CD4-positive, alpha-beta T cell treated with Interleukin-4 for 1 hour (primary cell): ENCODE measurements around the gene CFL1.
A peak's percentile ranks its signal among the peaks of the same experiment; 100 is the strongest.
"Not testable (repeated sequence)": the region's sequence is repeated elsewhere in the genome, so short reads cannot be mapped to it uniquely, and the experiment has no call there.

Source experiments
- DNase-seq, 2 donors: peaks; one replicate each; pipeline ENCODE4 v3.0.0-alpha.2; 2020 to 2022

CFL1 gene

GRCh38 chr11:65856689-65857499 lies 1.1 kb downstream of the CFL1 start:
- peak; percentile 85 to 87 for DNase-seq

- DNase-seq, result no peak
Measured at GRCh38 chr11:65855927-65856363, 2.0 kb downstream of the CFL1 start.

GRCh38 chr11:65854852-65855837 lies 2.8 kb downstream of the CFL1 start:
- DNase-seq, result no peak

GRCh38 chr11:65854161-65854592 lies 3.8 kb downstream of the CFL1 start:
- no peak for DNase-seq

GRCh38 chr11:65853246-65853979 lies 4.6 kb downstream of the CFL1 start:
- no peak for DNase-seq

- no peak for DNase-seq
Measured at GRCh38 chr11:65852508-65853245, 5.3 kb downstream of the CFL1 start.

- DNase-seq, result no peak
Measured at GRCh38 chr11:65851811-65852507, 6.0 kb downstream of the CFL1 start.

GRCh38 chr11:65851083-65851579 lies 6.8 kb downstream of the CFL1 start:
- DNase-seq, result peak in 1 of 2 donors; percentile 39

- no peak for DNase-seq
Measured at GRCh38 chr11:65850217-65851082, 7.5 kb downstream of the CFL1 start.

GRCh38 chr11:65849771-65850216 lies 8.2 kb downstream of the CFL1 start:
- no peak for DNase-seq

GRCh38 chr11:65849366-65849765 lies 8.6 kb downstream of the CFL1 start:
- no peak for DNase-seq

GRCh38 chr11:65848693-65849092 lies 9.3 kb downstream of the CFL1 start:
- not testable (repeated sequence) for DNase-seq

- DNase-seq, result no peak
Measured at GRCh38 chr11:65847746-65848145, 10.2 kb downstream of the CFL1 start.

GRCh38 chr11:65844231-65844872 lies 13.6 kb downstream of the CFL1 start:
- DNase-seq, result no peak

GRCh38 chr11:65843811-65844210 lies 14.2 kb downstream of the CFL1 start:
- DNase-seq, result no peak

- DNase-seq, result no peak
Measured at GRCh38 chr11:65842144-65842543, 15.8 kb downstream of the CFL1 start.

GRCh38 chr11:65834202-65834601 lies 23.8 kb downstream of the CFL1 start:
- no peak for DNase-seq

GRCh38 chr11:65833297-65834030 lies 24.5 kb downstream of the CFL1 start, which contains the start of gene SNX32:
Gene SNX32, plus strand, starts transcription at chr11:65833963. Its CDS starts 103 bp downstream, at chr11:65834066.
- peak; percentile 94 to 96 for DNase-seq

GRCh38 chr11:65832231-65832630 lies 25.7 kb downstream of the CFL1 start:
- not testable (repeated sequence) for DNase-seq
